ENCODE results near the gene AIFM2.

The AIFM2 gene

DNA sequence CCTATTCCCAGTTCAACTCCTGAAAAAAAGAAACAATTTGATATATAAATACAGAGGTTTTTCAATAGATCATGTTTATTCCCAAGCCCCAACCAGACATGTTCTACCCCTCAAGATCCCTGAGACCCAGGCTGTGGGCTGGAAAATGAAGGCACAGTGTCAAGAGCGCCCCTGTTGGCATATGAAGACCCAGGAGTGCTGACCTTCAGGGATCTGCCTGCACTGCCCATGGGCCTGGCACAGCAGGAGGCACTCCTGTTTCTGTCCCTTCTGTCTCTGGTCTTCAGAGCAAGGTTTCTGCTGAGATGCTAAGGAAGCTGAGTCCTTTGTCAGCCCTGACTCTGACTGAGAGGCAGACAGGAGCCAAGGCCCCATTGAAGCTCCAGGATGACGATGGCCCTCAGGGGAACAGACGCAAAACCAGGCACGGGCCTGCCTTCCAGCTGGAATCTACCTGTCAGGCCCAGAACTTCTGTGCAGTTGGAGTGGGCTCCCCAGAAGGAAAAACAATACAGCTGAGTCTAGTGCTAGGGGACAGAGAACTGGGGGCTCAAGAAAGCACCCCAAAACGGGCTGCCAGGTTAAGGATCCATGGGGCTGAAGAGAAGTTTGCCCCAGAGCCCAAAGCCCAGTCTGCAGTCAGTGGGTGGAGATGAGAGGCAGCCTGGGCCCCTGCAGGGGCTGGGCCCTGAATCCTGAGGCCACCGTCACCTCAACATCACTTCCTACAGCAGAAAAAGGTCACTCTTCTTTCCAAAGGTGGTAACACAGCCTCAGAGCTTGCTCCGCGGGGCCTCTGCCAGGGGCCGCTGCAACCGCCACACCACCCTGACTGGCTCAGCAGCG is 6.7 kb upstream of the AIFM2 start:
- Histone ChIP-seq H3K36me3 (ENCODE audit: control insufficient read depth, insufficient read depth, low read length) (peaks cover 2% of the 10 kb centered on the region), H3K4me3 (replicated peaks; ENCODE audit: low read depth, low read length) (no peak overlapping the region), H3K27me3 (replicated peaks; ENCODE audit: control insufficient read depth, insufficient read depth, low read length) (no peaks in the 10 kb centered on the region)
- TF ChIP-seq, protein P1, sequence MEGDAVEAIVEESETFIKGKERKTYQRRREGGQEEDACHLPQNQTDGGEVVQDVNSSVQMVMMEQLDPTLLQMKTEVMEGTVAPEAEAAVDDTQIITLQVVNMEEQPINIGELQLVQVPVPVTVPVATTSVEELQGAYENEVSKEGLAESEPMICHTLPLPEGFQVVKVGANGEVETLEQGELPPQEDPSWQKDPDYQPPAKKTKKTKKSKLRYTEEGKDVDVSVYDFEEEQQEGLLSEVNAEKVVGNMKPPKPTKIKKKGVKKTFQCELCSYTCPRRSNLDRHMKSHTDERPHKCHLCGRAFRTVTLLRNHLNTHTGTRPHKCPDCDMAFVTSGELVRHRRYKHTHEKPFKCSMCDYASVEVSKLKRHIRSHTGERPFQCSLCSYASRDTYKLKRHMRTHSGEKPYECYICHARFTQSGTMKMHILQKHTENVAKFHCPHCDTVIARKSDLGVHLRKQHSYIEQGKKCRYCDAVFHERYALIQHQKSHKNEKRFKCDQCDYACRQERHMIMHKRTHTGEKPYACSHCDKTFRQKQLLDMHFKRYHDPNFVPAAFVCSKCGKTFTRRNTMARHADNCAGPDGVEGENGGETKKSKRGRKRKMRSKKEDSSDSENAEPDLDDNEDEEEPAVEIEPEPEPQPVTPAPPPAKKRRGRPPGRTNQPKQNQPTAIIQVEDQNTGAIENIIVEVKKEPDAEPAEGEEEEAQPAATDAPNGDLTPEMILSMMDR (IDR thresholded peaks at IDR 0.05; ENCODE audit: insufficient read depth, low read length, poor library complexity, severe bottlenecking), result no peak
- DNase-seq (ENCODE audit: extremely low read depth, insufficient read length), result no peak

GRCh38 chr10:70137927-70138883 is 5.6 kb upstream of the AIFM2 start:
- H3K4me3 ChIP-seq (replicated peaks; ENCODE audit: low read depth, low read length), result no peak overlapping the region
- no peak for DNase-seq (ENCODE audit: extremely low read depth, insufficient read length)
- TF ChIP-seq, protein P1 (IDR thresholded peaks at IDR 0.05; ENCODE audit: insufficient read depth, low read length, poor library complexity, severe bottlenecking), result no peak
- H3K27me3 ChIP-seq (replicated peaks; ENCODE audit: control insufficient read depth, insufficient read depth, low read length), result no peaks in the 10 kb centered on the region
- H3K36me3 ChIP-seq (ENCODE audit: control insufficient read depth, insufficient read depth, low read length), result peaks cover 2% of the 10 kb centered on the region

DNA sequence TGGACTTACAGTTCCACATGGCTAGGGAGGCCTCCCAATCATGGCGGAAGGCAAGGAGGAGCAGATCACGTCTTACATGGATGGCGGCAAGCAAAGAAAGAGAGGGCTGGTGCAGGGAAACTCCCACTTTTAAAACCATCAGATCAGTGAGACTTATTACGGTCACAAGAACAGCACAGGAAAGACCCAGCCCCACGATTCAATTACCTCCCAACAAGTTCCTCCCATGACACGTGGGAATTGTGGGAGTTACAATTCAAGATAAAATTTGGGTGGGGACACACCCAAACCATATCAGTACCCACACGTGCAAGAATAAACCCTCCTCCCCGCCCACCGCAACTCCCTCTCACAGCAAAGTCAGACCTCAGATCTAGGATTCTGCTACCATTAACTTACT is 4.5 kb upstream of the AIFM2 start:
- Histone ChIP-seq H3K4me3 (replicated peaks; ENCODE audit: low read depth, low read length) (no peak overlapping the region), H3K36me3 (ENCODE audit: control insufficient read depth, insufficient read depth, low read length) (peaks cover 2% of the 10 kb centered on the region), H3K27me3 (replicated peaks; ENCODE audit: control insufficient read depth, insufficient read depth, low read length) (no peaks in the 10 kb centered on the region)
- no peak for DNase-seq (ENCODE audit: extremely low read depth, insufficient read length)
- TF ChIP-seq, protein P1 (IDR thresholded peaks at IDR 0.05; ENCODE audit: insufficient read depth, low read length, poor library complexity, severe bottlenecking), result no peak

- TF ChIP-seq, protein P1 (IDR thresholded peaks at IDR 0.05; ENCODE audit: insufficient read depth, low read length, poor library complexity, severe bottlenecking), result no peak
- H3K36me3 ChIP-seq (ENCODE audit: control insufficient read depth, insufficient read depth, low read length), result peaks cover 2% of the 10 kb centered on the region
- no peak for DNase-seq (ENCODE audit: extremely low read depth, insufficient read length)
- no peak overlapping the region for H3K4me3 ChIP-seq (replicated peaks; ENCODE audit: low read depth, low read length)
- H3K27me3 ChIP-seq (replicated peaks; ENCODE audit: control insufficient read depth, insufficient read depth, low read length), result no peaks in the 10 kb centered on the region
These were observed 3.1 kb upstream of the AIFM2 start for GRCh38 chr10:70135684-70136083.

- peaks cover 1% of the 10 kb centered on the region for H3K36me3 ChIP-seq (ENCODE audit: control insufficient read depth, insufficient read depth, low read length)
- DNase-seq (ENCODE audit: extremely low read depth, insufficient read length), result no peak
- no peaks in the 10 kb centered on the region for H3K27me3 ChIP-seq (replicated peaks; ENCODE audit: control insufficient read depth, insufficient read depth, low read length)
- TF ChIP-seq, protein P1 (IDR thresholded peaks at IDR 0.05; ENCODE audit: insufficient read depth, low read length, poor library complexity, severe bottlenecking), result no peak
- no peak overlapping the region for H3K4me3 ChIP-seq (replicated peaks; ENCODE audit: low read depth, low read length)
These were observed 2.4 kb upstream of the AIFM2 start for GRCh38 chr10:70135046-70135445.
